22Rv1 (cell line): ENCODE measurements around the gene HAPLN3.

Source experiments
- H3K27ac ChIP-seq: fragments of 450-650 bp; 2 replicates; pipeline ENCODE4 v1.5.1; 2017
- ZFX ChIP-seq: fragments of 450-650 bp; IDR thresholded peaks from 2 replicates; pipeline ENCODE4 v1.6.1; 2017; ENCODE audit warnings: antibody characterized with exemption, borderline replicate concordance
- TF ChIP-seq, protein P1 (sequence below): fragments of 450-650 bp; IDR thresholded peaks from 2 replicates; pipeline ENCODE4 v1.5.1; 2017; ENCODE audit warnings: mild to moderate bottlenecking

Gene HAPLN3

DNA sequence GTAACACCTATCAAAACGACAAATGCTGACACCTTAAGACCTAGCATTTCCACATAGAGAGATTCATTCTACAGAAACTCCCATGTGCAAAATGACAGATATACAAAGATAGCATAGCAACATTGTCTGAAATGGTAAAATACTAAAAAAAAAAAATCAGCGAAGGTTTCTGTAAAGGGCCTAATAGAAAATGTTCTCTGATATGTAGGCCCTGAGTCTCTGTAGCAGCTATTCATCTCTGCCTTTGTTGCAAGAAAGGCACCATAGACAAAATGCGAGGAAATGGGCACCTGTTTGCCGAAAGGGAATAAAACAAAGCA is 18.5 kb upstream of the HAPLN3 start:
- TF ChIP-seq, protein P1, sequence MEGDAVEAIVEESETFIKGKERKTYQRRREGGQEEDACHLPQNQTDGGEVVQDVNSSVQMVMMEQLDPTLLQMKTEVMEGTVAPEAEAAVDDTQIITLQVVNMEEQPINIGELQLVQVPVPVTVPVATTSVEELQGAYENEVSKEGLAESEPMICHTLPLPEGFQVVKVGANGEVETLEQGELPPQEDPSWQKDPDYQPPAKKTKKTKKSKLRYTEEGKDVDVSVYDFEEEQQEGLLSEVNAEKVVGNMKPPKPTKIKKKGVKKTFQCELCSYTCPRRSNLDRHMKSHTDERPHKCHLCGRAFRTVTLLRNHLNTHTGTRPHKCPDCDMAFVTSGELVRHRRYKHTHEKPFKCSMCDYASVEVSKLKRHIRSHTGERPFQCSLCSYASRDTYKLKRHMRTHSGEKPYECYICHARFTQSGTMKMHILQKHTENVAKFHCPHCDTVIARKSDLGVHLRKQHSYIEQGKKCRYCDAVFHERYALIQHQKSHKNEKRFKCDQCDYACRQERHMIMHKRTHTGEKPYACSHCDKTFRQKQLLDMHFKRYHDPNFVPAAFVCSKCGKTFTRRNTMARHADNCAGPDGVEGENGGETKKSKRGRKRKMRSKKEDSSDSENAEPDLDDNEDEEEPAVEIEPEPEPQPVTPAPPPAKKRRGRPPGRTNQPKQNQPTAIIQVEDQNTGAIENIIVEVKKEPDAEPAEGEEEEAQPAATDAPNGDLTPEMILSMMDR = no peak
- no peak for TF ChIP-seq ZFX
- H3K27ac ChIP-seq = no peak overlapping the region; the same call in 1 of the 2 replicates

DNA sequence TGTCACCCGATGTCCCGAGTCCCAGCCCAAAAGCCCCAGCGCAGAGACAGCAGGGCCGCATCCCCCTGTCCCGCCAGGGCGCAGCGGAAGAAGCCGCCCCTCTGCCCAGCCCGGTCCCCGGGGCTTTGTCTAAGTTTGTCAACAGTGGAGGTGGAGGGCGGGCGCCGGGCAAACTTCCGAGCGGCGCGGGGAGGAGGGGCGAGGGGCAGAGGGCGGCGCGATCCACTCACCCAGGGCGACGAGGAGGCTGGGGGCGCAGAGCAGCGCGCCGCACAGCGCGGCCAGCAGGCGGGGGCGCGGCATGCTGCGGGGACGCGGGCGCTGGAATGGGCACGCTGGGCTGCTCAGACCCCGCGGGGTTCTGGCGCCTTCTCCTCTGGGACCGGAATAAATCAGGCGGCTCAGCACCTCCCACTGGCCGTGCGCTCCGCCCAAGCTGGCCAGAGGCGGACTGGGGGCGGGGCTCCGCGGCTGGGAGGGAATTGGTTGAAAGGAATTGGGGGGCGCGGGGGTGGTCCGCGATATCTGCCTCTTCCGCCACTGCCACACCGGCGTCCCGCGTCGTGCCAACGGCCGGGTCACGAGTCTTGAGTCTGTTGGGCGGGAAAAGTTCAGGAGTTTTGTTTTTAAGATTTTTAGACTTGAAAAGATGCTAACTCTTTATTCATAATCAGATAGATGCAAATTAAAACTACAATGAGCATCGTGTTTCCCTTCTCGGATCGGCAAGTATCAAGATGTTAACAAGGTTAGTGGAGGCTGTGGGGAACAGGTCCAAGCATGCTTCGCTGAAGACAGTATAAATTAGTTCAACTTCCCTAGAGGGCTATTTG is 17.9 kb upstream of the HAPLN3 start, which contains the start of gene MFGE8:
Gene MFGE8, minus strand, starts transcription at position 363 of the 833 bp plus-strand sequence. Its CDS starts 60 bp downstream, at position 303.
- peak within 1 kb of the TSS; percentile 29 for H3K27ac ChIP-seq
- TF ChIP-seq ZFX = no peak
- TF ChIP-seq, protein P1 = no peak; the same call in none of the 2 replicates

DNA sequence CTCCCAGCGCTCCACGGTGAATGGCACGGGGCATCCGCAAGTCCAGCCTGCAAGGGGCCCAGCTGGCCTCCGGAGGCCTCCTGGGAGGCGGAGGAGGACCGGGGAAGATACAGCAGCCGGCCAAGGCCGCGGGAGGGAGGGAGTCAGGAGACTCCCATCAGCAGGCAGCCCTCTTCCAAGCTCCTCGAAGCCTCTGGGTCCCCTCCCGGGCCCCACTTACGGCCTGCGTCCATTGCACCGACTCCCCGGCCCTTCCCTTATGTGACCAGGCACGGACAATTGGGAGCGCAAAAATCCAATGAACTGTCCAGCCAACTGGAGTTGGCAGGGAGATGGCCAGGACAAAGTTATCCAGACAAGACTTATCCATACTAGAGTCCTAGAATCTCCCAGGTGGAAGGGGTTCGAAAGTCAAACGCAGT is 17.2 kb upstream of the HAPLN3 start:
- TF ChIP-seq, protein P1 = no peak
- no peak overlapping the region for H3K27ac ChIP-seq

DNA sequence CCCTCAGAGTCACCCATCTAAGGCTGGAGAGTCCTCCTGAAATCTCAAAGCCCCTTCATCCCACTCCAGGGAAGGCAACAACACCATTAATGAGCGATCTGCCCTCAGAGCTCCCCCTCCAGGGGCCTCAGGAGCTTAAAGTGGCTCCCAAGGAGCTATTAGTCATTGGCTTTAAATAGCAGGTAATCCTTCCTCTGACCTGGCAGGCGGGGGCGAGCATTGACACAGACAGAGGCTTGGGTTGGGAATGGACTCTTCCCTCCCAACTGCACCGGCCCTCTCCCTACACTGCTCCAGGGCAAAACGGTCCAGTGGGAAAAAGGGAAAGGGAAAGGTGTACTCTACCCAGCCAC is 16.4 kb upstream of the HAPLN3 start:
- no peak overlapping the region for H3K27ac ChIP-seq
- TF ChIP-seq, protein P1 = no peak
- TF ChIP-seq ZFX = no peak

DNA sequence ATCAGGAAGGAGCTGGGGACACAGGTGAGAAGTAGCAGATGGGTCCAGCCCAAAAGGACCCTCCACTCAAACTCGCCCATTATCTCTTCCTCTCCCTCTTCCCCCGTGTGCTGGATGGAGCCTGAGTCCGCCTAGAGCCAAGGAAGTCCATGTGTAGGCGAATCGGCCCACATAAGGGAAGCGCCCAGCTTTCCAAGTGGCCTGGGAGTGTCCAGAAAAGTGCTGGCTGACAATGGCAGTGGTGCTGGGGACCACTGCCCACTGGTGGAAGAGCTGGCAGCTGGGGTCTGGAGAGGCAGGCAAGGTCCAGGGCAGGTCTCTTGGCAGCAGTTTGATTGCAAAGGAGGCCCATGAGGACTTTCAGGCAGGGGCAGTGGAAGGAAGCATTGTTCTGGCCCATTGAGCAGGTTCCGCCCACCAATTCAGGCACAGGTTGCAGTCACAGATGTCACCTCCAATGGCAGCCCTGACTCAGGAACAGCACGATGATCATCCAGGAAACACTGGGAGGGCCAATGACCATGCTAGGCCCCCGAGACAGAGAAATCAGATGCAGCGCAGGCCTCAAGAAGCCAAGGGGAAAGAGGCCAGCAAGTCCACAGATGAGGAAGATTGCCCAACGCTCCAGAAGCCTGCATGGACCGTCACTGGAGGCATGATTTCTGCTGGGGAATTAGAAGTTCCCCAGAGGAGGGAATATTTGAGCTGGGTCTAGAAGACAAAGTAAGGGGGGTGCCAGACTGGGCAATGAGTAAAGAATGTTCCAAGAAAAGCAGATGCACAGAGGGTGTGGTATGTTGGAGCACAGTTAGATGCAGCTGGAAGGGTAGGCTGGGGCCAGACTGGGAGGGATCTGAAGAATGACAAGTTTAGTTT is 14.8 kb upstream of the HAPLN3 start:
- TF ChIP-seq, protein P1 = no peak
- no peak for TF ChIP-seq ZFX
- H3K27ac ChIP-seq = no peak overlapping the region

DNA sequence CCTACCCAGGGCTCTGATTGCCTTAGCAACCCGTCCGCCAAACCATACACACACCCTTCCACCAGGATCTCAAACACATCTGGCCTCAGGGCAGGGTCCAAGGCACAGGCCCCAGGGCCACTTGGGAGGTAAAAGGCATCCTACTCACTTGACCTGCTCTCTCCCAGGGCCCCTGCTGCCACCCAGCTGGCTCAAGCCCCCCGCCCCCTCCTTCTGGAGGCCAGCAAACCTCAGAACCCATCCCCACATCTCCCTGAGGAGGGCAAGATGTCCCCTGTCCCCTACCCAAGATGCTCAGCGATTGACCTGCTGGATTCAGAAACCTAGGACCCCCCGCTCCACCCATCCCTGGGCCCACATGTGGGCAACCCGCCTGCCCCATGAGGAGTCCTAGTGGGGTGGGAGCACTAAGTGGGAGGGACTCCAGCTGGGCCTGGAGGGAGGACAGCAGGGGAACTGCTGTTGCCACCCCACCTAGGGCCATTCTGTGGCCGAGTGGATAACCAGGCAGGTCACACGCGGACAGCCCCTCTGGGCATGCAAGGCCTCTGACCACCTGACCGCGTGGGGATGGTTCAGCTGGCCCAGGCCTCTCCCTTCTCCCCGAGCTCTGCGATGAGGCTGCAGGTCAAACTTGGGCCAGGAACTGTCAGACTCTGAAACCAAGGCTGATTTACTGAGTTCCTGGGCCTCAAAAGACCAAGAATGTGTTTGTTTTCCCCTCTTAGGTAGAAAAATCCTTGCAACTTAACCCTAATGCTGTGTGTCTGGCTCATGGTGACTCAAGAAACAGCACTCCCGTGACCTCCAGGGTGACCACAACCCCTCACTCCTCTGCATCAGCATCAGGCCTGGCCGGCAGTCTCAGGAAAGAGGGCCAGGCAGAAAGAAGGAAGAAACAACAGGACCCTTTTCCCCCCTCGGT is 13.6 kb upstream of the HAPLN3 start:
- TF ChIP-seq, protein P1 = no peak
- TF ChIP-seq ZFX = no peak
- H3K27ac ChIP-seq = no peak overlapping the region
